Glomerular endothelial cell (primary cell): ENCODE data around the gene POLR1C. TPM values are rescaled to one million over a fixed set of nuclear protein-coding genes. Genes with fewer than 3 reads are reported as not detected.
"Not testable (repeated sequence)": the region's sequence is repeated elsewhere in the genome, so short reads cannot be mapped to it uniquely, and the experiment has no call there.

Source experiments
- DNase-seq: peaks from one replicate; pipeline ENCODE4 v3.0.0-alpha.2; 2011; ENCODE audit warnings: low read depth, low spot score; ENCODE audit errors: extremely low read depth
- total RNA-seq: library from RNA; depleted of rRNA; stranded (reverse); fragments of >200 nt; gene quantifications from 2 replicates; pipeline ENCODE4 v1.2.3, GENCODE V29; 2015

Gene POLR1C, protein sequence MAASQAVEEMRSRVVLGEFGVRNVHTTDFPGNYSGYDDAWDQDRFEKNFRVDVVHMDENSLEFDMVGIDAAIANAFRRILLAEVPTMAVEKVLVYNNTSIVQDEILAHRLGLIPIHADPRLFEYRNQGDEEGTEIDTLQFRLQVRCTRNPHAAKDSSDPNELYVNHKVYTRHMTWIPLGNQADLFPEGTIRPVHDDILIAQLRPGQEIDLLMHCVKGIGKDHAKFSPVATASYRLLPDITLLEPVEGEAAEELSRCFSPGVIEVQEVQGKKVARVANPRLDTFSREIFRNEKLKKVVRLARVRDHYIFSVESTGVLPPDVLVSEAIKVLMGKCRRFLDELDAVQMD
- 24.5 and 26.3 TPM in 2 replicates for total RNA-seq

- peak; percentile 95 for DNase-seq
Observed at GRCh38 chr6:43516697-43517504, at the start of gene POLR1C, which contains the start of gene YIPF3. TSS of gene POLR1C (plus strand) at chr6:43517089. CDS start at chr6:43517110, 21 bp downstream. TSS of gene YIPF3 (minus strand) at chr6:43516926. CDS start at chr6:43516807, 119 bp downstream.

GRCh38 chr6:43467265-43467664 lies 49.6 kb upstream of the POLR1C start:
- DNase-seq = not testable (repeated sequence)

- no peak for DNase-seq
Observed at GRCh38 chr6:43467752-43468151, 49.1 kb upstream of the POLR1C start.

- no peak for DNase-seq
Observed at GRCh38 chr6:43468240-43468639, 48.6 kb upstream of the POLR1C start.

DNA sequence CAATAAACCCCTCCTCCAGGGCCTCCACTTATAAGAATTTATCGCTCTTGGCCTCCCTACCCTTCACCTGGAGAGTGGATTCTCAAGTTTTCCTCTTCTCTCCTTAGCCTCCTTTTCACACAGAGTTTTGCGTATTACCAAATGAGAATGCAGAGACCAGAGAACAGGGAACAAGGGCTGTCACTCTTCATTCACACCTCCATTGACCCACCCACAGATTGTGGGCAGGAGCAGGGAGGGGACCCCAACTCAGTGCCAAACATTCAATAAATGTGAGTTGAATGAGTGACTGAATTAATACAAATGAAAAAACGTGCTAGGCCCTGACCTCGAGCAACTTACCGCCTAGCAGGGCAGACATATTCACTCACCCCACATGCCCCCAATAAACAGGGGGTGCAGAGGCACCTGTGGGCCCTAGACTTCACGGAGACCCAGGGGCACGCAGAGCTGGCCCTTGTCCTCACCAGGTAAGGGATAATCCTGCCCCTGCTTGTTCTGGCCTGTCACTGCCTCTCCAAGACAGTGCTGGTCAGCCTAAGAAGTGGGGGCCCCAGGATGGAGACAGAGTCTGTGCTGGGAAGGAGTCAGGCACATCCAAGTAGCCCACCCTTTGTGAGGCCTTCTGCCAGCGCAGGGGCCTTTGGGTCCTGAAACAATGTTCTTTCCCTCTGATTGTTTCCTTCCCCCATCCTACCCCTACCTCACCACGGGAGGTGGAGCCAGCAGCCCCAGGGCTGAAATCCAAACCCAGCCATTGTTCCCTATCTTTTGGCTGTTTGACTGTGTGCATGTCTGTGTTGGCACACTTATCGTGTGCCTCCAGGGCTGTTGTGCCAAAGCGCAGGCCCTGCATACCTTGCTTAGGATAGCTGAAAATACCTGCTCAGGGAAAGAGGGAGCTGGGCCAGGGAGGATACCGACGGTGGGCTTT lies 47.9 kb upstream of the POLR1C start:
- no peak for DNase-seq

DNA sequence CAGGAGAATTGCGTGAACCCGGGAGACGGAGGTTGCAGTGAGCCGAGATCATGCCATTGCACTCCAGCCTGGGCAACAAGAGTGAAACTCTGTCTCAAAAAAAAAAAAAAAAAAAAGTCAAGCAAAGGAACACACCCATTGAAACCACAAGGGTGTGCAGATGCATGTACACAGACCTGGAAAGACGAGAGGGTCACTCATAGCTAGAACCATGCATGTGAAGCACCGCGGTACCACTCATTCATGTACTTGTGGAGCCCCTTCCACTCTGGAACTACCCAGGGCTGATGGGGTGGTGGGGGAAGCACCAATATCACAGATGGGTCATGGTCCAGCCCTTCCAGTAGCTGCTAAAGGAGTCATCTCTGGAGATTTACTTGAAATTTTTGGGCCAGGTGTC lies 46.9 kb upstream of the POLR1C start:
- no peak for DNase-seq

- no peak for DNase-seq
Observed at GRCh38 chr6:43471399-43471798, 45.5 kb upstream of the POLR1C start.

- DNase-seq = no peak
Observed at GRCh38 chr6:43472515-43472914, 44.4 kb upstream of the POLR1C start.

GRCh38 chr6:43475516-43475915 lies 41.4 kb upstream of the POLR1C start:
- DNase-seq = no peak

DNA sequence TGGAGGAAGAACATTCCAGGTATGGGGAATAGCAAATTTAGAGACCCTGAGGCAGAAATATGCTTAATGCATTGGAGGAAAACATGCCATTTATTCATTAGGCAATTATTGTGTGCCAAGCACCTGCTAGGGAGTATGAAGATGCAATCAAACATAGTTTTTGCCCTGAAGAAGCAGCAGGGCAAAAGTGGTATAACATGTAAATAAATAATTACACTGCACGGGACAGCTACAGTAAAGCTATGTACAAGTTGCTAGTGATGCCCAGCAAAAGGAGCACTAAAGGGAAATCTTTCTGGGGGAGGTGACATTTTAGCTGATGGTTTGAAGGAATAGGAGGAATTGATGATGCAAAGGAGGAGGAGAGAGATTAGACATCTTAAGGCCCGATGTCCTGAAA lies 40.1 kb upstream of the POLR1C start:
- DNase-seq = no peak

GRCh38 chr6:43477235-43478007 lies 39.5 kb upstream of the POLR1C start, which contains the start of gene TJAP1:
TSS of gene TJAP1 (plus strand) at chr6:43477570. CDS start at chr6:43499002, 21,432 bp downstream.
- no peak for DNase-seq

DNA sequence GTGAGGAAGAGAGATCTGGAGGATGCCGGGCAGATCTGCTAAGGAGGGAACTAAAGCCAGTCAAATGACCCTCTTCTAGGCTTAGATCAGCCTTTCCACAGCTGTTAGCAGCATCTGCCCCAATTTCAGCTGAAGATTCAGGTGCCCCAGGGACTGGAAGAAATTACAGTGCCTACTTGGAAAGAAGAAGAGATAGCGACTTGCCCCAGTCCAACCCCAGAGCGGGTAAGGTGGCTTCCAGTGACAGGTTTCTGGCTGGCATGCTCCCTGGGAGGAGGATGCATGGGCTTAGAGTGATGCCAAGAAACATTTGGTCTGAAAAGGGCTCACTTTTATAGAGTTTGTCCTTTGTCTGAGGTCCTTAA lies 38.9 kb upstream of the POLR1C start:
- DNase-seq = no peak

DNA sequence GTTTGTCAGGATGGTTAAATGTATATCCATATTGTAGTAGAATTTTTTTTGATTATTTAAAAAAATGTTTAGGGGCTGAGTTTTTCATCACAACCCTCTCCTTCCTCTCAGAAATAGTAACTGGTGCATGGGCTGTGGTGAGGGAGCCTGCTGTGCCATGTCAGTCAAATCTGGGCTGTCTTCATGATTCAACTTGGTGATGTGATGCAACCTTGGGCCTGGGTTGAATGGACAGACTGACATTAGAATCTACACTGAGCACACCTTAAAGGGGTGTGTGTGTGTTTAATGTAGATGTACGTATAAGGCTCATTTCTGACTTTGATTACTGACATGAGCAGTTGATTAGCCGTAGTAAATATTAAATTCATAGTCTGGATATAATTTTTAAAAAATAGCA lies 35.8 kb upstream of the POLR1C start:
- no peak for DNase-seq

- no peak for DNase-seq
Observed at GRCh38 chr6:43481591-43482236, 35.2 kb upstream of the POLR1C start.

DNA sequence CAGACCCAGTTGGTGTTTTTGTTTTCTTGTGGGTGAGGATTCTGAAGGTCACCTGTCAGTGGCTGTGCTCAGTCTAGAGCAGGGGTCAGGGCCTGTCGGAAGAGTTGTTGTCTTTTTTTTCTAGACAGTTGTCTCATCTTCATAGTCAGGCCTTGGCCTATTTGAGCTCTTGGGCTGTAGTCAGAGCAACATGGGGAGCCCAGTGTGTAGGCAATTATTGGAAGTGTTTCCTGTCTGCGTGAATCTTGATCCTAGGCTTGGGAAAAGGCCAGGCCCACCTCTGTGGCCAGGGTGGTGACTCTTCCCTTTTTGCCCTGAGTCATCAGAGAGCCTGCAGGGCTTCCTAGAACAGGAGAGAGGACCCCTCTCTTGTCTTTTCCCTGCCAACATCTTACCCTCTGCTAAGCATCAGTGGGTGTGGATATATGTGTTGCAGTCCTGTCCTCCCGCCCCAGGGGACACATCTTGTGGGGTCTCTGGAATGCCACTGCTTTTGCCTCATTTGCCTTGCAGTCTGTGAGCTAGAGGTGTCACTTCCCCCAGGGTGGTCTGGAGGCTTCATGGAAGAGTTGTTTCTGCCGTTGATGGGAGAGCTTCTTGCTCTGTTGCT lies 28.1 kb upstream of the POLR1C start:
- no peak for DNase-seq

DNA sequence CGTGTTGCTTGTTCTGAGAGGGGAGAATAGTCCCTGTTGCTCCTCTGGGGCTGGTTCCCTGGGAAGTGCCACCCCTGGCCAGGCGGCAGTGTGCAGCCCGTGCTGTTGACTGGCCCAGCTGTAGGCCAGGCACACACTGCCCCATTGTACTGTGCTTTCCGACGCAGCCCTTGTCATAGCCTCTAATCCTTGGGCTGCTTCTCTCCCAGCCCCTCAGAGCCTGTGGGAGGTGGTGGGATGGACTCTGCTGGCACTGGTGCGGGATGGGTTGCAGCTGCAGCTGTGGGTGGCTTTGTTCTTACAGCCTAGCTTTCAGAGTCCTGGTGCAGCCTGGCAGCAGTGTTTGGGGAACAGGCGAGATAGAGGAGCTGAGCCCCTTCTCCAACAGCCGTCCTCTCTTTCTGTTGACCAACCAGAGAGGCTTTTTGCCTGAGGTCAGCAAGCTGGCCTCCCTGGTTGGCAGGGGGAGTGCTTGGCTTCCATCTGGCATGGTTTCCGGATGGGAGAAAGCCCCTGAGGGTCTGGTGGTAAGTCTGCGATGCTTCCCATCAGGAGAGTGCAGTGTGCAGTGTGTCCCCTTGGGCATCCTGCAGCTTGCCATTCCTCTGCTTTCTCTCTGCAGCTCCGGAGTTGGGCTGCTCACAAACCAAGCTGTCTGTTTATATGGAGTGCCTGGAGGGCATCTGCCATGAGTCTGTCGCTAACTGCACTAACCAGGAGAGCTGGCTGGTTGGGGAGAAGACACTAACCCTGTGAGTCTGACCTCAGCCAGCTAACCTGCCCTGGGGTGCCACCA lies 27.4 kb upstream of the POLR1C start:
- DNase-seq = no peak

DNA sequence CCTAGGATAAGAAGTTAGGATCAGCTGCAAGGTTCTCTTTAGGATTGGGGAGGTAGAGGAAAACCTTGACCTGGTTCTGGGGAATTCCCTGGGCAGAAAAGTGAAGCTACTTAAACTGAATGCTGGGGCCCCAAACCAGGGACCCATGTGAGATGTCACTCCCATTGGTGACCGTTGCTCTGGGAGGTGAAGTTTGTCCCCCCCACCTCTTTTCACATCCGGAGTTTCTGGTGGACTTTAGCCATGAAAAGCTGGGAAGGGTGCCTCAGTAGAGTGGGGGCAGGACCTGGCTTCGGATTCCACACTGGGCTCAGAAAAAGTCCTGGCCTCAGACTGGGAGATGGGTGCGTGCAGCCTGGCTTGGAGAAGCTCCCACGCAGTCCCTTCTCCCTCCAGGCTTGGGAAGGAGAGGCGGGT lies 26.4 kb upstream of the POLR1C start:
- DNase-seq = no peak
